GM12878 (cell line): ENCODE measurements around the gene RAMP2. TPM values are rescaled to one million over a fixed set of nuclear protein-coding genes. Genes with fewer than 3 reads are reported as not detected.

ENCODE experiments used
- ATAC-seq: fragments of 200-7000 bp; cut with Tn5 transposase; 3 replicates; pipeline ENCODE4 v1.9.1; 2020; ENCODE audit warnings: mild to moderate bottlenecking, moderate library complexity
- BruUV-seq: library from RNA; stranded (reverse); fragments of 400-500 nt; replicated peaks from 2 replicates; lab custom pipeline; 2021; lab: Mats Ljungman, UMichigan
- CTCF ChIA-PET: fragments of 300-600 bp; sonication (Branson Sonifier 250); formaldehyde crosslinking; extraction: SDS; loops from one replicate; lab custom pipeline; 2021; ENCODE audit warnings: inconsistent platforms; lab: Yijun Ruan, JAX
- POLR2A ChIA-PET: fragments of 350-600 bp; formaldehyde crosslinking; extraction: SDS; loops from one replicate; lab custom pipeline; 2021; ENCODE audit warnings: inconsistent platforms; lab: Charles Lee
- RAD21 ChIA-PET: fragments of 300-600 bp; sonication (Branson Sonifier 250); formaldehyde crosslinking; loops from one replicate; lab custom pipeline; 2023; ENCODE audit warnings: antibody characterized with exemption; ENCODE audit not compliant: unreplicated experiment; lab: Charles Lee
- SMC1A ChIA-PET: fragments of 300-600 bp; sonication (Branson Sonifier 250); formaldehyde crosslinking; loops from one replicate; lab custom pipeline; 2023; ENCODE audit not compliant: unreplicated experiment, uncharacterized antibody; lab: Charles Lee
- DNase-seq: peaks from one replicate; pipeline ENCODE4 v3.0.0-alpha.2; 2011; ENCODE audit warnings: low read depth, low spot score
- FAIRE-seq: peaks from 3 replicates; lab custom pipeline; 2011; peaks lifted over from hg19 to GRCh38; lab: Jason Lieb, UNC
- H2AFZ ChIP-seq: 2 replicates; pipeline ENCODE4 v1.6.0; 2011; ENCODE audit warnings: low read depth, low read length, control low read depth; ENCODE audit not compliant: control insufficient read depth
- H3K27ac ChIP-seq: 2 replicates; pipeline ENCODE4 v1.5.1; 2011; ENCODE audit warnings: control low read depth; ENCODE audit not compliant: control insufficient read depth, insufficient read depth
- H3K27me3 ChIP-seq, 2 experiments: replicated peaks in 1 of 2; 2 replicates each; pipeline versions ENCODE4 v1.6.0 to v1.6.1; 2011; ENCODE audit warnings: low read length in 1 of 2; ENCODE audit not compliant: control insufficient read depth in 2 of 2, insufficient read depth in 2 of 2
- H3K36me3 ChIP-seq, 2 experiments: 2 replicates each; pipeline ENCODE4 v1.5.1; 2011; ENCODE audit warnings: low read length in 1 of 2; ENCODE audit not compliant: control insufficient read depth in 2 of 2, insufficient read depth in 2 of 2
- H3K4me1 ChIP-seq: 2 replicates; pipeline ENCODE4 v1.6.1; 2011; ENCODE audit warnings: mild to moderate bottlenecking, low read length, moderate library complexity, mixed read lengths; ENCODE audit not compliant: control insufficient read depth, insufficient read depth
- H3K4me2 ChIP-seq: 2 replicates; pipeline ENCODE4 v1.6.0; 2011; ENCODE audit warnings: control low read depth; ENCODE audit not compliant: control insufficient read depth, insufficient read depth
- H3K4me3 ChIP-seq: fragments of 200-600 bp; sonication (generic); 2 replicates; pipeline ENCODE4 v1.5.1; 2016
- H3K79me2 ChIP-seq: 2 replicates; pipeline ENCODE4 v1.6.0; 2011; ENCODE audit warnings: low read length; ENCODE audit not compliant: control insufficient read depth, insufficient read depth
- H3K9ac ChIP-seq: 2 replicates; pipeline ENCODE4 v1.8.0; 2011; ENCODE audit warnings: low read length, control low read depth, mixed read lengths; ENCODE audit not compliant: control insufficient read depth, insufficient read depth
- H3K9me3 ChIP-seq: replicated peaks from 3 replicates; pipeline ENCODE4 v1.5.1; 2011; ENCODE audit warnings: mild to moderate bottlenecking, low read length; ENCODE audit not compliant: control insufficient read depth, insufficient read depth
- H4K20me1 ChIP-seq: 2 replicates; pipeline ENCODE4 v1.6.0; 2011; ENCODE audit not compliant: control insufficient read depth, insufficient read depth
- ASH2L ChIP-seq: fragments of 300-600, 200-600 bp; sonication (generic); IDR thresholded peaks from 2 replicates; pipeline ENCODE4 v1.6.1; 2017; ENCODE audit warnings: low read depth, mild to moderate bottlenecking, borderline replicate concordance
- CBX3 ChIP-seq: fragments of 200-600 bp; sonication (generic); IDR thresholded peaks from 2 replicates; pipeline ENCODE4 v1.6.1; 2016; ENCODE audit warnings: low read depth, borderline replicate concordance
- CHD2 ChIP-seq: IDR thresholded peaks from 2 replicates; pipeline ENCODE4 v1.6.1; 2011; ENCODE audit warnings: low read depth, low read length, improper control_type of control experiment, borderline replicate concordance
- EZH2 ChIP-seq: IDR thresholded peaks from 2 replicates; pipeline ENCODE4 v1.6.1; 2012; ENCODE audit warnings: low read depth, mild to moderate bottlenecking, control low read depth, inconsistent platforms, low read length, borderline replicate concordance; ENCODE audit not compliant: control insufficient read depth
- MXI1 ChIP-seq: fragments of 150-350 bp; IDR thresholded peaks from 2 replicates; pipeline ENCODE4 v1.6.1; 2011; ENCODE audit warnings: low read depth, mild to moderate bottlenecking, inconsistent platforms, low read length, improper control_type of control experiment
- RFX5 ChIP-seq: IDR thresholded peaks from 2 replicates; pipeline ENCODE4 v1.6.1; 2011; ENCODE audit warnings: low read depth, low read length, improper control_type of control experiment
- SREBF2 ChIP-seq: IDR thresholded peaks from 2 replicates; pipeline ENCODE4 v1.6.1; 2012; ENCODE audit warnings: mild to moderate bottlenecking, low read length
- ZZZ3 ChIP-seq: IDR thresholded peaks from 2 replicates; pipeline ENCODE4 v1.6.1; 2011; ENCODE audit warnings: low read depth; ENCODE audit not compliant: control insufficient read depth, insufficient read length
- WGBS: methylation state at CpG from one replicate; pipeline ENCODE4 v1.1.6; 2016; ENCODE audit warnings: low lambda C conversion rate; ENCODE audit not compliant: insufficient replicate concordance, insufficient coverage; ENCODE audit errors: missing lambda C conversion rate; 5-methylcytosine and 5-hydroxymethylcytosine counted together
- in situ Hi-C: fragments of 300-500 bp; cut with MboI; formaldehyde crosslinking; loops from 9 replicates; pipeline ENCODE4 v1.14.3; 2018; ENCODE audit warnings: mixed read lengths
- intact Hi-C: fragments of 100-400 bp; cut with micrococcal nuclease; formaldehyde crosslinking; loops from one replicate; pipeline ENCODE4 v1.14.2; 2022; ENCODE audit not compliant: unreplicated experiment
- polyA plus RNA-seq, 11 experiments: library from polyadenylated mRNA; depleted of rRNA in 4 of 11; unstranded in 6 of 11; stranded (reverse) in 5 of 11; fragments of >200 nt; fragmentation: Nextera tagmentation in 4 of 11; fragmentation: Illumina TruSeq in 1 of 11; extraction: Ambion mirVana in 4 of 11; extraction: Trizol in 1 of 11; gene quantifications; 1 replicate in 1 of 11; 2 replicates in 10 of 11; pipeline versions ENCODE4 v1.2.1 to v1.2.3, GENCODE V29; 2011 to 2016; ENCODE audit warnings: inconsistent platforms in 2 of 11, missing spikeins in 2 of 11, low read depth in 1 of 11
- total RNA-seq, 4 experiments: library from RNA; depleted of rRNA in 3 of 4; stranded (reverse); fragments of >200 nt in 3 of 4; fragmentation: Illumina TruSeq in 1 of 4; extraction: Trizol in 1 of 4; gene quantifications; 2 replicates each; pipeline versions ENCODE4 v1.2.1 to v1.2.3, GENCODE V29; 2013 to 2021
- TF ChIP-seq, protein P1 (sequence below): IDR thresholded peaks from 2 replicates; pipeline ENCODE4 v1.6.1; 2012; ENCODE audit warnings: low read length, inconsistent platforms
- TF ChIP-seq, protein P2 (sequence below): IDR thresholded peaks from 2 replicates; pipeline ENCODE4 v1.6.1; 2012; ENCODE audit warnings: improper control_type of control experiment, low read depth, low read length; ENCODE audit not compliant: insufficient replicate concordance

The RAMP2 gene
- total and polyA plus RNA-seq, 10 of the 15 experiments (the other 5 are each of a cell fraction or from before 2014, with no cell fraction given) = 0.14 to 0.32 (median 0.21) TPM; not detected in 4

DNA sequence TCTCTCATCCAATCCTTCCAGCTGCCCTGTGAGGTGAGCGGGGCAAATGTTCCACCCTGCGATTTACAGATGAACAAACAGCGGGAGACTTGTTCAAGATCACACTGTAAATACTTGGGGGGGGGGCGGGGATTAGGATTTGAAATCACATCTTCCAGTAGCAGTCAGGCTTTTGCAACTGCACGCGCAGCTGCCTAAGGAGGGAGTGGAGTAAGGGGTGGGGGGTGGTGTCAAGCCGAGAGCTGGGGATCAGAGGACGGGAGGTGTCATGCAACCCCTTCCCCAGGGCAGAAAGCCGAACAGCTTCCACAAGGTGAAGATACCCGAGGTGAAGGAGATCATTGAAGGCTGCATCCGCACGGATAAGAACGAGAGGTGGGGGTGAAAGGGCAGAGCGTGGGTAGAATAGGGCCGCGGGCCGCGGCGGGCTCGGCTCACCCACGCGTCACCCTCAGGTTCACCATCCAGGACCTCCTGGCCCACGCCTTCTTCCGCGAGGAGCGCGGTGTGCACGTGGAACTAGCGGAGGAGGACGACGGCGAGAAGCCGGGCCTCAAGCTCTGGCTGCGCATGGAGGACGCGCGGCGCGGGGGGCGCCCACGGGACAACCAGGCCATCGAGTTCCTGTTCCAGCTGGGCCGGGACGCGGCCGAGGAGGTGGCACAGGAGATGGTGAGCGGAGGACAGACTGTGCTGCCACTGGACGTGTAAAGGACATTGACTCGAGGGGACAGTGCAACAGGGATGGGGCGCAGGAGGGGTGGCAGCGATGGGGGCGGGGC, 24.0 kb downstream of the RAMP2 start:
- no peak for FAIRE-seq
- Histone ChIP-seq H3K36me3 (no peaks in the 10 kb centered on the region; a peak in 1 of 4 replicates), H3K4me2 (no peak overlapping the region), H4K20me1 (no peaks in the 10 kb centered on the region; the same call in 1 of the 2 replicates), H3K9ac (no peak overlapping the region), H3K9me3 (no peaks in the 10 kb centered on the region; the same call in 2 of the 3 replicates), H3K4me1 (no peaks in the 10 kb centered on the region), H3K79me2 (no peaks in the 10 kb centered on the region), H3K4me3 (no peak overlapping the region), H3K27ac (no peak overlapping the region), H2AFZ (no peak overlapping the region), H3K27me3 (peaks cover 7 to 21% of the 10 kb centered on the region in 2 experiments)
- ChIA-PET RAD21 (no interaction called here), CTCF (no interaction called here), SMC1A (no interaction called here), POLR2A (interaction anchor here (0.5 to 0.7 kb wide), 2 partner anchors 189 to 193 kb away, joined by 4 read pairs; no protein-coding TSS in a partner anchor)
- no TSS peak for BruUV-seq
- TF ChIP-seq RFX5 (no peak), SREBF2 (no peak), ZZZ3 (no peak), MXI1 (no peak), CBX3 (no peak), CHD2 (no peak), ASH2L (no peak), EZH2 (no peak)
- TF ChIP-seq, protein P1, sequence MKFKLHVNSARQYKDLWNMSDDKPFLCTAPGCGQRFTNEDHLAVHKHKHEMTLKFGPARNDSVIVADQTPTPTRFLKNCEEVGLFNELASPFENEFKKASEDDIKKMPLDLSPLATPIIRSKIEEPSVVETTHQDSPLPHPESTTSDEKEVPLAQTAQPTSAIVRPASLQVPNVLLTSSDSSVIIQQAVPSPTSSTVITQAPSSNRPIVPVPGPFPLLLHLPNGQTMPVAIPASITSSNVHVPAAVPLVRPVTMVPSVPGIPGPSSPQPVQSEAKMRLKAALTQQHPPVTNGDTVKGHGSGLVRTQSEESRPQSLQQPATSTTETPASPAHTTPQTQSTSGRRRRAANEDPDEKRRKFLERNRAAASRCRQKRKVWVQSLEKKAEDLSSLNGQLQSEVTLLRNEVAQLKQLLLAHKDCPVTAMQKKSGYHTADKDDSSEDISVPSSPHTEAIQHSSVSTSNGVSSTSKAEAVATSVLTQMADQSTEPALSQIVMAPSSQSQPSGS = no peak
- TF ChIP-seq, protein P2, sequence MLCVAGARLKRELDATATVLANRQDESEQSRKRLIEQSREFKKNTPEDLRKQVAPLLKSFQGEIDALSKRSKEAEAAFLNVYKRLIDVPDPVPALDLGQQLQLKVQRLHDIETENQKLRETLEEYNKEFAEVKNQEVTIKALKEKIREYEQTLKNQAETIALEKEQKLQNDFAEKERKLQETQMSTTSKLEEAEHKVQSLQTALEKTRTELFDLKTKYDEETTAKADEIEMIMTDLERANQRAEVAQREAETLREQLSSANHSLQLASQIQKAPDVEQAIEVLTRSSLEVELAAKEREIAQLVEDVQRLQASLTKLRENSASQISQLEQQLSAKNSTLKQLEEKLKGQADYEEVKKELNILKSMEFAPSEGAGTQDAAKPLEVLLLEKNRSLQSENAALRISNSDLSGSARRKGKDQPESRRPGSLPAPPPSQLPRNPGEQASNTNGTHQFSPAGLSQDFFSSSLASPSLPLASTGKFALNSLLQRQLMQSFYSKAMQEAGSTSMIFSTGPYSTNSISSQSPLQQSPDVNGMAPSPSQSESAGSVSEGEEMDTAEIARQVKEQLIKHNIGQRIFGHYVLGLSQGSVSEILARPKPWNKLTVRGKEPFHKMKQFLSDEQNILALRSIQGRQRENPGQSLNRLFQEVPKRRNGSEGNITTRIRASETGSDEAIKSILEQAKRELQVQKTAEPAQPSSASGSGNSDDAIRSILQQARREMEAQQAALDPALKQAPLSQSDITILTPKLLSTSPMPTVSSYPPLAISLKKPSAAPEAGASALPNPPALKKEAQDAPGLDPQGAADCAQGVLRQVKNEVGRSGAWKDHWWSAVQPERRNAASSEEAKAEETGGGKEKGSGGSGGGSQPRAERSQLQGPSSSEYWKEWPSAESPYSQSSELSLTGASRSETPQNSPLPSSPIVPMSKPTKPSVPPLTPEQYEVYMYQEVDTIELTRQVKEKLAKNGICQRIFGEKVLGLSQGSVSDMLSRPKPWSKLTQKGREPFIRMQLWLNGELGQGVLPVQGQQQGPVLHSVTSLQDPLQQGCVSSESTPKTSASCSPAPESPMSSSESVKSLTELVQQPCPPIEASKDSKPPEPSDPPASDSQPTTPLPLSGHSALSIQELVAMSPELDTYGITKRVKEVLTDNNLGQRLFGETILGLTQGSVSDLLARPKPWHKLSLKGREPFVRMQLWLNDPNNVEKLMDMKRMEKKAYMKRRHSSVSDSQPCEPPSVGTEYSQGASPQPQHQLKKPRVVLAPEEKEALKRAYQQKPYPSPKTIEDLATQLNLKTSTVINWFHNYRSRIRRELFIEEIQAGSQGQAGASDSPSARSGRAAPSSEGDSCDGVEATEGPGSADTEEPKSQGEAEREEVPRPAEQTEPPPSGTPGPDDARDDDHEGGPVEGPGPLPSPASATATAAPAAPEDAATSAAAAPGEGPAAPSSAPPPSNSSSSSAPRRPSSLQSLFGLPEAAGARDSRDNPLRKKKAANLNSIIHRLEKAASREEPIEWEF = no peak
- ATAC-seq = no peak
- in situ Hi-C loops (no loop called here), intact Hi-C loops (no loop called here)
- WGBS = 45% methylated on average over 51 of the region's 52 CpGs
- no peak for DNase-seq
